Measurements from ENCODE around the gene CGB1.

CGB1 gene

GRCh38 chr19:48994035-48994386 is 42.7 kb downstream of the CGB1 start:
- DNase-seq (ENCODE audit: low read depth, low spot score): no peak

GRCh38 chr19:48993175-48994034 is 43.3 kb downstream of the CGB1 start, which contains the start of the genes GYS1 and RUVBL2:
GYS1 (minus strand) TSS chr19:48993309; CDS start chr19:48993112, 197 bp downstream.
RUVBL2 (plus strand) TSS chr19:48993887; CDS start chr19:48993912, 25 bp downstream.
- DNase-seq (ENCODE audit: low read depth, low spot score): peak; percentile 99

- no peak for DNase-seq (ENCODE audit: low read depth, low spot score)
Observed at GRCh38 chr19:48992581-48993174, 44.0 kb downstream of the CGB1 start.

GRCh38 chr19:48991873-48992580 is 44.7 kb downstream of the CGB1 start:
- no peak for DNase-seq (ENCODE audit: low read depth, low spot score)

GRCh38 chr19:48991011-48991609 is 45.6 kb downstream of the CGB1 start:
- no peak for DNase-seq (ENCODE audit: low read depth, low spot score)

- no peak for DNase-seq (ENCODE audit: low read depth, low spot score)
Observed at GRCh38 chr19:48990400-48990799, 46.3 kb downstream of the CGB1 start.

GRCh38 chr19:48989701-48990291 is 46.9 kb downstream of the CGB1 start:
- DNase-seq (ENCODE audit: low read depth, low spot score): no peak

GRCh38 chr19:48988860-48989259 is 47.8 kb downstream of the CGB1 start:
- no peak for DNase-seq (ENCODE audit: low read depth, low spot score)

GRCh38 chr19:48988286-48988685 is 48.4 kb downstream of the CGB1 start:
- DNase-seq (ENCODE audit: low read depth, low spot score): no peak

GRCh38 chr19:48987323-48987722 is 49.4 kb downstream of the CGB1 start:
- DNase-seq (ENCODE audit: low read depth, low spot score): no peak

GRCh38 chr19:48986211-48986610 is 50.5 kb downstream of the CGB1 start:
- DNase-seq (ENCODE audit: low read depth, low spot score): no peak

- no peak for DNase-seq (ENCODE audit: low read depth, low spot score)
Observed at GRCh38 chr19:48985711-48986110, 51.0 kb downstream of the CGB1 start.
